Mucosa of stomach (tissue), 1 donor: ENCODE data around the gene MYOM1.
"Not testable (repeated sequence)": the region's sequence is repeated elsewhere in the genome, so short reads cannot be mapped to it uniquely, and the experiment has no call there.

Experiments
- H3K27me3 ChIP-seq: one replicate; pipeline ENCODE4 v1.7.0; 2013; ENCODE audit warnings: mild to moderate bottlenecking, low read length; ENCODE audit not compliant: control insufficient read depth, insufficient read depth
- H3K36me3 ChIP-seq: one replicate; pipeline ENCODE4 v1.7.0; 2013; ENCODE audit warnings: low read length; ENCODE audit not compliant: control insufficient read depth, insufficient read depth
- H3K4me1 ChIP-seq: one replicate; pipeline ENCODE4 v1.7.0; 2013; ENCODE audit warnings: mild to moderate bottlenecking, low read length; ENCODE audit not compliant: control insufficient read depth, insufficient read depth
- H3K4me3 ChIP-seq: one replicate; pipeline ENCODE4 v1.7.0; 2013; ENCODE audit warnings: low read length
- H3K9ac ChIP-seq: one replicate; pipeline ENCODE4 v1.7.0; 2013; ENCODE audit warnings: mild to moderate bottlenecking, low read length, moderate library complexity
- H3K9me3 ChIP-seq: one replicate; pipeline ENCODE4 v1.7.0; 2013; ENCODE audit warnings: mild to moderate bottlenecking, low read length, moderate library complexity; ENCODE audit not compliant: control insufficient read depth
- donor health status: Pancreatic carcinoma.

Gene MYOM1

GRCh38 chr18:3212657-3213056 lies 7.1 kb downstream of the MYOM1 start:
- Histone ChIP-seq H3K36me3 (no peaks in the 10 kb centered on the region), H3K4me1 (peaks cover 74% of the 10 kb centered on the region), H3K9me3 (no peaks in the 10 kb centered on the region), H3K4me3 (no peak overlapping the region), H3K9ac (no peak overlapping the region), H3K27me3 (no peaks in the 10 kb centered on the region)

- H3K36me3 ChIP-seq = no peaks in the 10 kb centered on the region
- H3K9me3 ChIP-seq = no peaks in the 10 kb centered on the region
- H3K9ac ChIP-seq = no peak overlapping the region
- no peaks in the 10 kb centered on the region for H3K27me3 ChIP-seq
- H3K4me1 ChIP-seq = peaks cover 69% of the 10 kb centered on the region
- no peak overlapping the region for H3K4me3 ChIP-seq
These were observed 8.4 kb downstream of the MYOM1 start for GRCh38 chr18:3211236-3211992.

GRCh38 chr18:3209859-3210569 lies 9.8 kb downstream of the MYOM1 start:
- no peak overlapping the region for H3K9ac ChIP-seq
- peaks cover 65% of the 10 kb centered on the region for H3K4me1 ChIP-seq
- H3K4me3 ChIP-seq = no peak overlapping the region
- no peaks in the 10 kb centered on the region for H3K9me3 ChIP-seq
- no peaks in the 10 kb centered on the region for H3K36me3 ChIP-seq
- no peaks in the 10 kb centered on the region for H3K27me3 ChIP-seq

GRCh38 chr18:3207565-3207964 lies 12.2 kb downstream of the MYOM1 start:
- H3K4me1 ChIP-seq = peaks cover 52% of the 10 kb centered on the region
- no peaks in the 10 kb centered on the region for H3K9me3 ChIP-seq
- H3K27me3 ChIP-seq = no peaks in the 10 kb centered on the region
- no peak overlapping the region for H3K4me3 ChIP-seq
- no peaks in the 10 kb centered on the region for H3K36me3 ChIP-seq
- H3K9ac ChIP-seq = no peak overlapping the region

GRCh38 chr18:3205239-3205638 lies 14.5 kb downstream of the MYOM1 start:
- Histone ChIP-seq H3K4me1 (peaks cover 30% of the 10 kb centered on the region), H3K9me3 (no peaks in the 10 kb centered on the region), H3K36me3 (no peaks in the 10 kb centered on the region), H3K9ac (no peak overlapping the region), H3K27me3 (no peaks in the 10 kb centered on the region), H3K4me3 (no peak overlapping the region)

- Histone ChIP-seq H3K36me3 (no peaks in the 10 kb centered on the region), H3K27me3 (no peaks in the 10 kb centered on the region), H3K9ac (no peak overlapping the region), H3K9me3 (no peaks in the 10 kb centered on the region), H3K4me1 (no peaks in the 10 kb centered on the region), H3K4me3 (no peak overlapping the region)
These were observed 19.7 kb downstream of the MYOM1 start for GRCh38 chr18:3199942-3200645.

- H3K27me3 ChIP-seq, H3K36me3 ChIP-seq, H3K9ac ChIP-seq, H3K4me1 ChIP-seq, H3K9me3 ChIP-seq, H3K4me3 ChIP-seq: not testable (repeated sequence)
These were observed 21.4 kb downstream of the MYOM1 start for GRCh38 chr18:3198260-3198860.

- Histone ChIP-seq H3K9ac (no peak overlapping the region), H3K36me3 (no peaks in the 10 kb centered on the region), H3K4me3 (no peak overlapping the region), H3K27me3 (no peaks in the 10 kb centered on the region), H3K4me1 (no peaks in the 10 kb centered on the region), H3K9me3 (no peaks in the 10 kb centered on the region)
These were observed 24.7 kb downstream of the MYOM1 start for GRCh38 chr18:3194947-3195612.

- H3K4me1 ChIP-seq = no peaks in the 10 kb centered on the region
- H3K36me3 ChIP-seq = no peaks in the 10 kb centered on the region
- H3K27me3 ChIP-seq = no peaks in the 10 kb centered on the region
- no peak overlapping the region for H3K4me3 ChIP-seq
- H3K9ac ChIP-seq = no peak overlapping the region
- no peaks in the 10 kb centered on the region for H3K9me3 ChIP-seq
These were observed 26.4 kb downstream of the MYOM1 start for GRCh38 chr18:3193331-3193730.

- no peak overlapping the region for H3K4me3 ChIP-seq
- H3K4me1 ChIP-seq = no peaks in the 10 kb centered on the region
- H3K9me3 ChIP-seq = no peaks in the 10 kb centered on the region
- no peaks in the 10 kb centered on the region for H3K36me3 ChIP-seq
- no peak overlapping the region for H3K9ac ChIP-seq
- no peaks in the 10 kb centered on the region for H3K27me3 ChIP-seq
These were observed 27.0 kb downstream of the MYOM1 start for GRCh38 chr18:3192752-3193151.

- no peak overlapping the region for H3K4me3 ChIP-seq
- H3K9me3 ChIP-seq = no peaks in the 10 kb centered on the region
- no peaks in the 10 kb centered on the region for H3K27me3 ChIP-seq
- H3K9ac ChIP-seq = no peak overlapping the region
- no peaks in the 10 kb centered on the region for H3K4me1 ChIP-seq
- no peaks in the 10 kb centered on the region for H3K36me3 ChIP-seq
These were observed 27.5 kb downstream of the MYOM1 start for GRCh38 chr18:3192286-3192685.
